Activated gamma-delta T cell treated with Interleukin-2 at 50 U/mL for 16 hours (primary cell): ENCODE results near the gene SYT2.
"Not testable (repeated sequence)": the region's sequence is repeated elsewhere in the genome, so short reads cannot be mapped to it uniquely, and the experiment has no call there.

Source experiments
- DNase-seq: peaks from one replicate; pipeline ENCODE4 v3.0.0-alpha.2; 2020

The SYT2 gene

DNA sequence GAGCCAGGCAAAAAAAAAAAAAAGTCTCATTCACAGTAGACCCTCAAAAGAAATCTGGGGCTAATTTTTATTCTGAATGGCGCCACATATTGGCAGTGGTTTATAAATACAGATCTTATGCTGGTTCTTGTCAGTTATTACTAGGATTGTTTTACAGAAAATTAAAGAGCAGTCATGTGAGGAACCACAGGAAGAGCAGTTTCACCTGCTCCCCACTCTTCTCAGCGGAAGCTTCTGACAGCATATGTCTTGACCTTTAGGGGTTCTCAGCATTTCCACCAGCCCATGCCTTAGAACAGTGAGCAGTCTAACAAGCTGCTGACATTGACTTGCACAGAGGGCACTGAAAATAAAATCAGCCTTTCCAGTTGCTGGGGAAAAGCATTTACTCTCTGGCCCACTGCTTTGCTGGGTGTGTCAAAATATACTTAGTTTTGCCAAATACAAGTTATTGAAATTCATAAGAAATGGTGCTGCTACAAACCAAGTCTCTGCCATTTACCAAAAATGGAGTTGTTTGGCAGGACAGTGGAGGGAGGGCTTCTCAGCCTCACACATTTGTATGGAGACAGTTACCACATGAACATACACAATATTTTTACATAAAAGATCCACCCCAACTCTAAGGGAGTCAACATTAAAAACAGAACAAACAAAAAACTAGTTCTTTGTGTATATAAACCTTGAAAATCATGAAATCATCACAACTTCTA lies 144.2 kb downstream of the SYT2 start:
- DNase-seq = no peak

- DNase-seq = no peak
Observed at GRCh38 chr1:202564958-202565495, 145.2 kb downstream of the SYT2 start.

GRCh38 chr1:202563818-202564217 lies 146.4 kb downstream of the SYT2 start:
- no peak for DNase-seq

- no peak for DNase-seq
Observed at GRCh38 chr1:202562444-202563060, 147.7 kb downstream of the SYT2 start.

DNA sequence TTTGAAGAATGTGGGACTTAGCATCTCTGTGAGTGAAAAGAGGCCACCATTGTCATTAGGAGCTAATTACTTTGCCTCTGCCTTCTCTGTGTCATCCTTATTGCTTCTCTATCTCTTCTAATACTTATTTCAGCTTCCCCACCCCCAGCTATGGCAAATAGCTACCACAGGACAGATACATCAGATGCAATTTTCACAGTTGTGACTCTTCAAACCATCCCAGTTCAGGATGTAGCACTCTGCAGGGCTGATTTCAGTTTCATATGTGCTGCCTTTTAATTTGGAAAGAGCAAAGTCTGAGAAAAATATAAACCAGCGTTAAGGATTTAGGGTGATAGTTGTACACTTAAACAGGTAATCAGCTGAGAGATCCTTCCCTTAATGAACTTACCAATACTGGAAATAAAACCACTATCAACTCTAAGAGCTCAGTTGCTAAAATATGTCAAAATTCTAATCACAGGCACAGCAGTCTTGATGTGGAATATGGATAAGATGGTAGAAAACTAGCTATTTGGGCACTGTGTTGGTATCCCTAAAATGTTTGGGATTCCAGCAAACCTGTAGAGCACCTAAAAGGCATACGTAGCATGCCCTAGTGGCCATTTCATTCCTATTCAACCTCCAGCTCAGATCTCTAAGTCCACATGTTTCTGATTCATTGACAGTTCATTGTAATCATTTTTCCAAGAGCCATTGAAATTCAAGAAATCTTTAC lies 148.4 kb downstream of the SYT2 start:
- DNase-seq = no peak

DNA sequence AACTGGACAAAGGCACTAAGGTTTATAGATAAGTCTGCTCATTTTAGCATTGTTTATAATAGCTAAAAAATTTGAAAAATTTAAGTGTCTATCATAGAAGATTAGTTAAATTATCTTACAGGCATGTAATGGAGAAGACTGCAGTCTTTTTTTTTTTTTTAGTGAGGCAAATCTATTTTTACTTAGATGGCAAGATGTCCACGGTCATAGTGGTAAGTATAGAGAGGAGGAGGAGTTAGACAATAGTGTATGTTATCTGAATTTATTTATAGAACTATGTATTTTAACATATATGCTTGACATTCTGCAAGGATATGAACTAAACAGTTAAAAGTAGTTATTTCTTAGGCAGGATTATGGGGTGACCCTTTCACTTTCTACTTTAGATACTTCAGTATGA lies 149.0 kb downstream of the SYT2 start:
- DNase-seq = no peak

- not testable (repeated sequence) for DNase-seq
Observed at GRCh38 chr1:202557662-202558061, 152.6 kb downstream of the SYT2 start.

- DNase-seq = not testable (repeated sequence)
Observed at GRCh38 chr1:202556037-202556436, 154.2 kb downstream of the SYT2 start.

GRCh38 chr1:202554619-202555018 lies 155.6 kb downstream of the SYT2 start:
- not testable (repeated sequence) for DNase-seq

- DNase-seq = no peak
Observed at GRCh38 chr1:202553560-202554038, 156.7 kb downstream of the SYT2 start.

- not testable (repeated sequence) for DNase-seq
Observed at GRCh38 chr1:202553078-202553477, 157.2 kb downstream of the SYT2 start.

GRCh38 chr1:202552615-202553014 lies 157.6 kb downstream of the SYT2 start:
- not testable (repeated sequence) for DNase-seq

DNA sequence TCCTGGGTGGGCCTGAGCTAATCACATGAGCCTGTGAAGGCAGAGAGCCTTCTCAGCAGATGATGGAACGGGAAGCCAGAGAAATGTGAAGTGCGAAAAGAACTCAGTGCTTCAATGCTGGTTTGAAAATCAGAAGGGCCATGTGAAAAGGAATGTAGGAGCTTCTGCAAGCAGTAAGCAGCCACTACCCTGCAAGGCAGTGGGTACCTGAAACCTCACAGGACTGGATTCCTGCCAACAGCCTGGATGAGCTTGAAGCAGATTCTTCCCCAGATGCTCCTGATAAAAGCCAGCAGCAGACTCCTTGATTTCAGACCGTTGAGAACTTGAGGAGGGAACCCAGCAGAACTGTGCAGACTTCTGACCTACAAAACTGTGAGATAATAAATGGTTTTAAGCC lies 158.6 kb downstream of the SYT2 start:
- DNase-seq = no peak

DNA sequence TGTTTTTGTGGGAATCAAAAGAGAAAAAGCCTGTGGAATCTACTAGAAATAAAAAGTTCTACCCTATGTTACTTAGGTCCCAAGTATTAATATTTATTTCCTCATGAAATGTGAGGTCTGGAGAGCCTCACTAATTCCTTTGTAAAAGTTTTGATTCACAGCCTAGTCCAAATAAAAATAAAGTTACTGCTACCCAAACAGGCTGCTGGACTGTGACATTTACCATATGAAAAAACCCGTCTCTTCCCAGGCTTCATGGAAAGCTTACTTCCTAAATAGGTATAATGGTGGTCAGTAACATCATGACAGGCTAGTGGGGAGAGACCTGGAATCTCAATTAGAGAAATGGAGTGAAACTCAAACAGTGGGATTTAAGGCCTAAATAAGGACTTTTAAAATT lies 160.2 kb downstream of the SYT2 start:
- DNase-seq = not testable (repeated sequence)

DNA sequence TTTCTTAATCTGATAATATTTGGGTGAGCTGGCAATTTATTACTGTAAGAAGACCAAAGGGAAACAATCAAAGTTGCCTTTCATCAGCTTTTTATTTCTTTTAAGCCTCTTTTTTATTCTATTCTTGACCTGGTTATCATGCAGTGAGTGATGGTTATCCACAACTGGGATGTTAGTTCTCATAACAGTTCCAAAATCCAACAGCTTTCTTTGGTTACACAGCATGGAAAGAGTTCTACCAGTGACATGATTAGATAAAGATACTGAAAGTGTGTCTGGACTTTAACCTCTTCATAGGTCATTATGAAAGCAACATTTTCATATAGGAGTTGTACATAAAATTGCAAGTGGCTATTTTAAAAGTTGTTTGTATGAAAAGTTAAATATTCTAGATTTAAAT lies 163.0 kb downstream of the SYT2 start:
- DNase-seq = no peak

- not testable (repeated sequence) for DNase-seq
Observed at GRCh38 chr1:202546796-202547195, 163.5 kb downstream of the SYT2 start.

DNA sequence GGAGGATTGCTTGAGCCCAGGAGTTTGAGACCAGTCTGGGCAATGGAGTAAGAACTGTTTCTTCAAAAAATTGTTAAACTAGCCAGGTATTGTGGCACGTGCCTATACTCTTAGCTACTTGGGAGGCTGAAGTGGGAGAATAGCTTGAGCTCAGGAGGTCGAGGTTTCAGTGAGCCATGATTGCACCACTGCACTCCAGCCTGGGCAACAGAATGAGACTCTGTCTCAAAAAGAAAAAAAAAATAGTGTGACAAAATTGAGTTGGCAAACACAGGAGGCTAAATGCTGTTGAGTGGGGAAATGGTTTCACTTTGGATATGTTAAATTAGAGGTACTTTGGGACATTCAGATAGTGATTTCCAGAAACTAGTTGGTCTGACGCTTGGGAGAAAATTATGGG lies 163.9 kb downstream of the SYT2 start:
- not testable (repeated sequence) for DNase-seq

GRCh38 chr1:202545647-202546303 lies 164.5 kb downstream of the SYT2 start:
- not testable (repeated sequence) for DNase-seq

DNA sequence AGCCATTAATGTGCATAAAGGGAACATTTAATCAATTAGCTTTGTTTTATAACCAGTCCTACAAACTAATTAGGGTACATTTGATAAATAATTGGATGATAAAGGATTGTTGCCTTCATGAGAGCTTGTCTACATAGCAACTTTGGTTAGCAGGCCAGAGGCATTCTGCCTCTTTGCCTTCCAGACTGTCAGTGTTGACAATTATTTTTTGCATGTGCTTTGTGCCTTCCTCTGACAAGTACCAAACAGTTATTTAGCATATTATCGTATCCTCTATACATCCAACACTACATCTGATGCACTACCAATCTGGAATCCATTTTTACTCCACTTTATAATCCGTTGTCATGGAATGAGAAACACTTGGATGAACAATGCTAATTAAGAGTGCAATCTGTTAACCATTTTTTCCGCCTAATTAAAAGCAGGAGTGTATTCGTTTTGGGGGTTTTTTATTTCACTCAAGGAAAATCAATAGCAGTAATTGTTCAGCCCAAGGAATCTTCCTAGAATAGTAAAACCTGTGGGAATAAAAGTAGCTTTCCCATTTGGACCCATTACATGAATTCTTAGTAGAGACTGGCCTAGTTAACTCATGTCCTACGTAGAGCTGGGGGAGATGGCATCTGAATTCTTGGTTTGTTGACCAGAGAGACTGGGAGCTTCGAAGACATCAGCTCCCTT lies 165.3 kb downstream of the SYT2 start:
- not testable (repeated sequence) for DNase-seq

DNA sequence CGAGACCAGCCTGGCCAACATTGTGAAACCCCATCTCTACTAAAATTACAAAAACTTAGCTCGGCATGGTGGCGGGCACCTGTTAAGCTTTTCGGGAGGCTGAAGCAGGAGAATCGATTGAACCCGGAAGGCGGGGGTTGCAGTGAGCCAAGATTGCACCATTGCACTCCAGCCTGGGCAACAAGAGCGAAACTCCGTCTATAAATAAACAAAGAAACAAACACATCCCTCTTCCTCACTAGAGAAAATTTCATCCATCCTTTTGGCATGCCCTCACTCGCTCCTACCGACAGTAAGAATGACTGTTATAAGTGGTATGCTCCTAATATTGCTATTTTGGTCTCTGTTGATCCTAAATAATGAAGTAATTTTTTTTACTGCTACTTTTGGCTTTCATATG lies 166.7 kb downstream of the SYT2 start:
- DNase-seq = not testable (repeated sequence)

GRCh38 chr1:202542415-202542814 lies 167.8 kb downstream of the SYT2 start:
- not testable (repeated sequence) for DNase-seq

GRCh38 chr1:202540858-202541257 lies 169.4 kb downstream of the SYT2 start:
- not testable (repeated sequence) for DNase-seq
